RWPE1 (cell line): ENCODE data around the gene HOXA3.

Experiments
- CTCF ChIA-PET: fragments of 350-600 bp; sonication (Branson Sonifier 250); formaldehyde crosslinking; extraction: SDS; loops from one replicate; lab custom pipeline; 2021; lab: Yijun Ruan, JAX
- POLR2A ChIA-PET: fragments of 400-600 bp; formaldehyde crosslinking; extraction: SDS; loops from one replicate; lab custom pipeline; 2020; ENCODE audit warnings: antibody characterized with exemption; ENCODE audit not compliant: low non-redundant PET; lab: Yijun Ruan, JAX
- DNase-seq: peaks from one replicate; pipeline ENCODE4 v3.0.0; 2012; ENCODE audit warnings: low spot score
- H3K27ac ChIP-seq: fragments of 450-650 bp; 2 replicates; pipeline ENCODE4 v1.5.1; 2017
- TF ChIP-seq, protein P1 (sequence below): fragments of 450-650 bp; conservative IDR thresholded peaks from 2 replicates; pipeline ENCODE4 v1.5.1; 2017; ENCODE audit warnings: low read depth, mild to moderate bottlenecking

The HOXA3 gene

DNA sequence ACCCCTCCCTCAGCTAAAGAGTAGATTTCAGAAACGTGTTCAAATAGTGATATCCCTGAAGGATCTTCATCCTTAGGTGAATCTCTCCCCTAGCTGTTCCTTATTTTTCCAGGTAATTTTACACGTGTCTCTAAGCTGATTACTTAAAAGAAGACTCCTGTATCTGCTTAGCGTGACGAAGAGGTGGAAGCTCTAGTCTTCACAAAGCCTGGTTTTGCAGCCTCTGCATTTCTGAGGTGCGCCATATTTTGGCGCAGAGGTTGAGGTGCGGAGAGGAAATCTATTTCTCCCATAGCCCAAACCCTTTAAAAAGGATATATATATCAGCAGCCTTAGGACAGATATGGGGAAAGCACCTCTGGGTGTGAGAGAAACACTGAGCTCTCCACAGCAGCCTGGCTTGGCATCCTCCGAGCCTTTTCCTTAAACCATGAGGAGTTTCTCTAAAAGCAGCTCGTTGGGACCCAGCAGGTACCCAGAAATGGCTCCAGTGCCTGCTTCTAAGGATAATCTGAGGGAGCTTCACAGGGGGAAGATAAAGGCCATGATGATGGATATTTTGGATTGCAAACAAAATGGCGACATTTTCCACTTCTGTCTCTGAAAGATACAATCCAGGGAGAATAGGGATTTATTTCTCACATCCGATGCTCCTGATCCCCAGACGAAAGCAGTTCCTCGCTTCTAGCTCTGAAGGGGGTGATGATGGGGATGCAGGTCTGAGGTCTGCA lies 46.9 kb downstream of the HOXA3 start:
- H3K27ac ChIP-seq, result no peak overlapping the region
- DNase-seq, result no peak
- CTCF ChIA-PET, result no interaction called here
- POLR2A ChIA-PET, result no interaction called here
- TF ChIP-seq, protein P1, sequence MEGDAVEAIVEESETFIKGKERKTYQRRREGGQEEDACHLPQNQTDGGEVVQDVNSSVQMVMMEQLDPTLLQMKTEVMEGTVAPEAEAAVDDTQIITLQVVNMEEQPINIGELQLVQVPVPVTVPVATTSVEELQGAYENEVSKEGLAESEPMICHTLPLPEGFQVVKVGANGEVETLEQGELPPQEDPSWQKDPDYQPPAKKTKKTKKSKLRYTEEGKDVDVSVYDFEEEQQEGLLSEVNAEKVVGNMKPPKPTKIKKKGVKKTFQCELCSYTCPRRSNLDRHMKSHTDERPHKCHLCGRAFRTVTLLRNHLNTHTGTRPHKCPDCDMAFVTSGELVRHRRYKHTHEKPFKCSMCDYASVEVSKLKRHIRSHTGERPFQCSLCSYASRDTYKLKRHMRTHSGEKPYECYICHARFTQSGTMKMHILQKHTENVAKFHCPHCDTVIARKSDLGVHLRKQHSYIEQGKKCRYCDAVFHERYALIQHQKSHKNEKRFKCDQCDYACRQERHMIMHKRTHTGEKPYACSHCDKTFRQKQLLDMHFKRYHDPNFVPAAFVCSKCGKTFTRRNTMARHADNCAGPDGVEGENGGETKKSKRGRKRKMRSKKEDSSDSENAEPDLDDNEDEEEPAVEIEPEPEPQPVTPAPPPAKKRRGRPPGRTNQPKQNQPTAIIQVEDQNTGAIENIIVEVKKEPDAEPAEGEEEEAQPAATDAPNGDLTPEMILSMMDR, result no peak

DNA sequence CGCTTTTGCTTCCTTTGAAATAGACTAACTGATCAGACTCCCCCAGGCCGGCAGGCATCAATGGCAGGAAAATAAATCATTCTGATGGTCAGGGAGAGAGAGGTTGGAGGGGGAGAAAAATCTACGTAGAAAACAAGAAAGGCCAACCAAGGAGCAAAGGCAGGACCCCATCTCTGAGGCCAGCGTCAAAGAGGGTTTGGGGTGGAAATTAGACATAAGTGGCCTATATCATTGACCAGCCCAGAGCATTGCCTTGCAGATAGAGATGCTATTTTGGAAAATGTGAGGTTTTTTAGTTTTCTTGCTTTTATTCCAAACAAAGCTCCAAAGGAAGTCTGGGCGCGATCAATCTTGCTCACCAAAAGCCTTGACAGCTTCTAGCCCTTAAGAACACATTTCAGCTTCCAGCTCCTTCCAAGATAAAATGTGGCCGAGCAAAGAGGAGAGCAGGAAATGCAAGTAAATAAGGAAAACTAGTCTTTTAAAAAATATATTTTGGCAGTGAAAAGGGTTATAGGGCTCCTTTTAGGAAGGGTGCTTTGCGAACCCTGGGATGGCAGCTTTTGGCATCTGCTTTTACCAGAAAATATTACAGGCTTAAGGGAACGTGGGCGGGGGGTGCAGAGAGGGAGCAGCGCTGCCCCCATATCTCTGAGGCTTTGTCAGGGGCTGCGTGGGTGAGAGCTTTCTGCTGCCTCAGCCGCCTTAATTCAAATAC lies 47.9 kb downstream of the HOXA3 start:
- ChIA-PET CTCF (interaction anchor here (0.6 kb wide), 2 partner anchors 422 to 693 kb away, joined by 3 to 4 read pairs; no protein-coding TSS in a partner anchor), POLR2A (no interaction called here)
- no peak overlapping the region for H3K27ac ChIP-seq
- TF ChIP-seq, protein P1, result no peak
- DNase-seq, result no peak

DNA sequence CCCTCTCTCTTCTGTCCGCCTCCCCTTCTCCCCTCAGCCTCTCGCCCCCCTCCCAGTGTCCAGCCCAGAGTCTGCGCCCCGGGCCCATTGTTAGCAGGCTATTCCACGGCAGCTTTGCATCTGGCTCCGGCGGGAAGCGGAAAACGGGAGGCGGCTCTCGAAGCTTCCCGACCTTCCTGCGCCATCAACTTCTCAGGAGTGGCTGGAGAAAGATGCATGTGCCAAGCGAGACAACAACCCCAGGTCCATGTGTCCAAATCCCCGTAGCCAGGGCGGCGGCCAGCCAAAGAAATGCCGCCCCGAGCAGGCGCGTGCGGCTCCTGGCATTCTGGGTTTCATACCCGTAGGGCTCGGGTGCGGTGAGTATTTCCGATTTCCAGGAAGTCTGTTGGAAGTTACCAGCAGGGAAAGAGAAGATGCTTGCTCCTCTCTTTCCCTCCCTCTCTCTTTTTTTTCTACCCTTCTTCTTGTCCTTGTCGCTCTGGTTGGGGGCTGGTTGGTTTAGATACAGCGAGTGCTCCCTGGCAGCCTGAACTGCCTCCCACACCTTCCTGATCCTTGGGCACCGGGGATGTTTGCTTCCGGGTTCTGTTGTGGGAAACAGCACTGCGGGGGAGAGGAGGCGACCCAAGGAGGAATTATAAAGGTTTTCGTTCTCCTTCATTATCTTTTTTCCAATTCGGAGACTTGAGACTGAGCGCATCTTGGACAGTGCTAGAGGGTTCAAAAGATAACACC lies 48.7 kb downstream of the HOXA3 start:
- TF ChIP-seq, protein P1, result no peak
- ChIA-PET POLR2A (no interaction called here), CTCF (no interaction called here)
- DNase-seq, result no peak
- no peak overlapping the region for H3K27ac ChIP-seq

DNA sequence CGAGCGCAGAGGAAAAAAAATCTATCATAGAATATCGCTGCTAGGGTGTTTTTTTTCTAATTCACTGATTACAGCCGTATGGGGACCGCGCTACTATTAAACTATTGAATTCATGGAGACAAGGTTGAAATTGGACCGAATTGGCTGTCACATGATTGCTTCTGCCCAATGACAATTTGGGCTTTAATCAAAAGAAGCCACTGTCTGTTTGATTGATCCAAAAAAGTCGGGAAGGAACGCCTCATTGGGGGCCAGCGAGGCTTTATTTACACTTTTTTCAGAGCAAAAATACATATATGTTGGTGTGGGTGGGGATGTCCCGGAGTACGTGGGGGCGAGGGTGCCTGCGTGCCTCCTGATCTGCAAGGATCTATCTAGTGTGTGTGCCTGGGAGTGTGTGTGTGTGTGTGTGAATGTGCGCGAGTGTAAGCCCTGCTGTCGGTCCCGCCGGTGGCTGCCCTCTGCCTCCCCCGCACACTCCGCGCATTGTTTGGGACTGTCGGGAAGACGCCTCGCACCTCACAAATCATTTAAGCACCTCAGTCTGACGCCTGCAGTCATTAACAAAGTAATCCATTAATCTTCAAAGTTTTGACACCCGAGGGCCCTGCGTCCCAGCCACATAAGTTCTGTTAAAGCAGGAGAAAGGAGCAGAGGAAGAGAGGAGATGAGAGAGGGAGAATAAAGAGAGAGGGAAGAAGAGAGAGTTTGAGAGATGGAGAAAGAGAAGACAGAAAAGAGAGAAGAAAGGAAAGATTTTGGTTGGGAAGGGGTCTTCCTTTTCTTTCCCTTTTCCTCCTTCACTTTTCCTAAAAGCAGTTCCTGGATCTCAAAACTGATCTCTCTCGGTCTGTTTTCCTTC lies 49.6 kb downstream of the HOXA3 start, which contains the start of gene HOXA2:
HOXA2 (minus strand) TSS at position 103 of the 862 bp plus-strand sequence. CDS start 183 bp downstream, outside the sequence.
- no peak within 1 kb of the TSS for H3K27ac ChIP-seq
- TF ChIP-seq, protein P1, result no peak
- CTCF ChIA-PET, result no interaction called here
- POLR2A ChIA-PET, result no interaction called here
- no peak for DNase-seq

DNA sequence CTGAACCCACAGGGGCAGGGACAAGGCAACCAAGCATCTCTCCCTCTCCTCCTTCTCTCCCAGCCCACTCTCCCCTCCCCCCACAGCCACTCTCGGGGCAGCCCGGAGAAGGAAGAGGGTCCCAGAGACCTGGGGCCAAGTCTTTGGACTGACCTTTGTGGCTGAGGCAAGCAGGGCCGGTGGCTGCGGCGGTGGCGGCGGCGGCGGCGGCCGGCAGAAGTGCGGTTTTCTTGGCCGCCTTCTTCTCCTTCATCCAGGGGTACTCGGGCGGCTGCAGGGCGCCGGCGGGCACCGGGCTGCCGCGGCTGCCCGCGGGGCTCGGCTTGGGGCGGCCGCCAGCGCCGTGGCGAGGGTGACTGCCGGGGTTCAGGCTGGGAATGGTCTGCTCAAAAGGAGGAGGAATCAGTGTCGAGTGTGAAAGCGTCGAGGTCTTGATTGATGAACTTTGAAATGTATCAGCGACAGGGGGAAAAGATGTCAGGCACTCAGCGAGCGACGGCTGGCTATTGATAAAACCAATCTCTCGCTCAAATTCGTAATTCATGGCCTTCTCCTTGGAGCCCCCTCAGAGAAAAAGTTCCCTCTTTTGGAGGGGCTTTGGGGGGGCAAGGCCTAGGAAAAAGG lies 50.3 kb downstream of the HOXA3 start:
- ChIA-PET CTCF (no interaction called here), POLR2A (no interaction called here)
- TF ChIP-seq, protein P1, result no peak
- H3K27ac ChIP-seq, result no peak overlapping the region
- no peak for DNase-seq
